A204.1 (cell line): ENCODE measurements around the gene TSGA10.
"Not testable (repeated sequence)": the region's sequence is repeated elsewhere in the genome, so short reads cannot be mapped to it uniquely, and the experiment has no call there.

ENCODE experiments used
- FAIRE-seq: peaks from 2 replicates; lab custom pipeline; 2012; peaks lifted over from hg19 to GRCh38; lab: Jason Lieb, UNC

TSGA10 gene

GRCh38 chr2:99153921-99154604 is 679 bp downstream of the TSGA10 start:
- FAIRE-seq: no peak

GRCh38 chr2:99152199-99152895 is 2.4 kb downstream of the TSGA10 start:
- no peak for FAIRE-seq

- FAIRE-seq: no peak
These were observed 4.0 kb downstream of the TSGA10 start for GRCh38 chr2:99150706-99151105.

- no peak for FAIRE-seq
These were observed 13.3 kb downstream of the TSGA10 start, which contains the start of gene C2orf15 for GRCh38 chr2:99141110-99142108. C2orf15 (plus strand) TSS chr2:99141707; CDS start chr2:99150559, 8,852 bp downstream.

GRCh38 chr2:99140860-99141109 is 14.0 kb downstream of the TSGA10 start:
- FAIRE-seq: no peak

GRCh38 chr2:99140056-99140859 is 14.5 kb downstream of the TSGA10 start:
- FAIRE-seq: no peak

- no peak for FAIRE-seq
These were observed 15.7 kb downstream of the TSGA10 start for GRCh38 chr2:99139003-99139402.

GRCh38 chr2:99135044-99135556 is 19.6 kb downstream of the TSGA10 start:
- not testable (repeated sequence) for FAIRE-seq

- FAIRE-seq: no peak
These were observed 26.8 kb downstream of the TSGA10 start for GRCh38 chr2:99127981-99128380.

GRCh38 chr2:99112617-99113016 is 42.1 kb downstream of the TSGA10 start:
- no peak for FAIRE-seq

- FAIRE-seq: no peak
These were observed 42.8 kb downstream of the TSGA10 start for GRCh38 chr2:99111945-99112344.

GRCh38 chr2:99111236-99111635 is 43.5 kb downstream of the TSGA10 start:
- no peak for FAIRE-seq

GRCh38 chr2:99106913-99107312 is 47.8 kb downstream of the TSGA10 start:
- no peak for FAIRE-seq

- FAIRE-seq: no peak
These were observed 50.7 kb downstream of the TSGA10 start for GRCh38 chr2:99104006-99104405.

- FAIRE-seq: no peak
These were observed 53.0 kb downstream of the TSGA10 start for GRCh38 chr2:99101697-99102096.

GRCh38 chr2:99096728-99097127 is 58.0 kb downstream of the TSGA10 start:
- FAIRE-seq: no peak

- FAIRE-seq: no peak
These were observed 66.7 kb downstream of the TSGA10 start for GRCh38 chr2:99088017-99088416.

- FAIRE-seq: no peak
These were observed 68.4 kb downstream of the TSGA10 start for GRCh38 chr2:99086385-99086784.

- peak; percentile 95 for FAIRE-seq
These were observed 69.3 kb downstream of the TSGA10 start for GRCh38 chr2:99085421-99085820.

GRCh38 chr2:99084256-99084655 is 70.5 kb downstream of the TSGA10 start:
- FAIRE-seq: no peak

- no peak for FAIRE-seq
These were observed 72.9 kb downstream of the TSGA10 start for GRCh38 chr2:99081891-99082290.

GRCh38 chr2:99079226-99079625 is 75.5 kb downstream of the TSGA10 start:
- no peak for FAIRE-seq
